ENCODE measurements around the gene TRIP6. TPM values are rescaled to one million over a fixed set of nuclear protein-coding genes. Genes with fewer than 3 reads are reported as not detected.

TRIP6 gene
- total and polyA plus RNA-seq, 2 donors (not counting 3 experiments of a cell fraction or from before 2014, with no cell fraction given): 90.3 TPM

DNA sequence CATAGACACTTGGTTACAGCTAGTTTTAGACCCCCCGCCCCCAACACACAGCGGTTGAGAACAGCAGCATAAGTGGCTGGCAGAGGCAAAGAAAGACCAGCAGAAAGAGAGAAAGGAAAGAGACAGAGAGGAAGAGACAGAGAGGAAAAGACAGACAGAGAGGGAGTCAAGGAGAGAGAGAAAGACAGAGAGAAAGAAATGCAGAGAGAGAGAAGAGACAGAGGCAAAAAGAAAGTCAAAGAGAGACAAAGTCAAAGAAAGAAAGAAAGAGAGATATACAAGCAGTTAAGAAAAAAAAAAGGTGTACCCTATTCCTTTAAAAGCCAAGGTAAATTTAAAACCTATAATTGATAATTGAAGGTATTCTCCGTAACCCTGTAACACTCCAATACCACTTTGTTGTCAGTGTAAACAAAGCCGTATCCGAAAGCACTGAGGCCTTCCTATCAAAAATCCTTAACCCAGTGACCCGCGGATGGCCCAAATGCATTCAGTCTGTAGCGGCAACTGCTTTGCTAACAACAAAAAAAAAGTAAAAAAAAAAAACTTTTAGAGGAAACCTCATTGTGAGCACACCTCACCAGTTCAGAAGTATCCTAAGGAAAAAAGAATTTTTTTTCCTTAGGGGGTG lies 26.6 kb upstream of the TRIP6 start:
- H3K79me2 ChIP-seq (ENCODE audit: control insufficient read depth, insufficient read depth, low read length): no peaks in the 10 kb centered on the region
- no peak overlapping the region for H3K4me3 ChIP-seq (replicated peaks in 1 of 3; ENCODE audit: insufficient read depth in 1 of 3, low read depth in 1 of 3, low read length in 3 of 3)
- intact Hi-C loops (cut with micrococcal nuclease) (no loop called here), dilution Hi-C loops (cut with MboI; ENCODE audit: extremely low pct_ligation_motif_present, low sequenced_read_pairs) (loop anchor here (25.0 kb wide), 1 partner anchor 128 kb away; the partner anchor contains the start of genes EPO and POP7)
- H3K9me1 ChIP-seq (replicated peaks; ENCODE audit: control insufficient read depth, extremely low read depth, insufficient read depth, low read length): no peaks in the 10 kb centered on the region
- H3K27me3 ChIP-seq (ENCODE audit: control insufficient read depth in 2 of 2, insufficient read depth in 2 of 2, low read length in 2 of 2): no peaks in the 10 kb centered on the region
- ChIA-PET POLR2A (no interaction called here), CTCF (interaction anchor here (0.6 kb wide), 1 partner anchor 13 kb away, joined by 3 read pairs; the partner anchor contains the start of gene EPHB4)
- peaks cover 14% of the 10 kb centered on the region for H3K4me1 ChIP-seq (ENCODE audit: control insufficient read depth, extremely low read depth, insufficient read depth, low read length)
- no peaks in the 10 kb centered on the region for H4K20me1 ChIP-seq (replicated peaks; ENCODE audit: control insufficient read depth, extremely low read depth, insufficient read depth, low read length)
- DNase-seq (ENCODE audit: low read depth, low spot score) (no peak), FAIRE-seq (no peak)
- H3K36me3 ChIP-seq (ENCODE audit: control insufficient read depth in 2 of 2, extremely low read depth in 1 of 2, insufficient read depth in 2 of 2, low read length in 2 of 2): no peaks in the 10 kb centered on the region
- no peak overlapping the region for H3K27ac ChIP-seq (ENCODE audit: insufficient read depth, low read depth, low read length)
- H3K9me3 ChIP-seq (replicated peaks; ENCODE audit: control insufficient read depth, insufficient read depth, low read length): no peaks in the 10 kb centered on the region
- H3K9ac ChIP-seq (replicated peaks; ENCODE audit: extremely low read depth, insufficient read depth, low read length): no peak overlapping the region
- no peak overlapping the region for H3K4me2 ChIP-seq (ENCODE audit: insufficient read depth, low read length)
- no peak for TF ChIP-seq MAX (IDR thresholded peaks at IDR 0.05; ENCODE audit: insufficient read depth, insufficient read length)
- TF ChIP-seq POLR2A (IDR thresholded peaks at IDR 0.05; ENCODE audit: low read depth, low read length): no peak
- no peak for TF ChIP-seq FOS (IDR thresholded peaks at IDR 0.05; ENCODE audit: borderline replicate concordance, insufficient read depth, low read length)
- no peak for TF ChIP-seq EZH2 (IDR thresholded peaks at IDR 0.05; ENCODE audit: borderline replicate concordance, low read depth, low read length, severe bottlenecking)
- TF ChIP-seq MYC (IDR thresholded peaks at IDR 0.05; ENCODE audit: low read depth, low read length): no peak
- TF ChIP-seq GATA2 (IDR thresholded peaks at IDR 0.05; ENCODE audit: insufficient read depth, insufficient read length, low read depth, low read length): no peak
- no peak for TF ChIP-seq POLR2AphosphoS5 (IDR thresholded peaks at IDR 0.05; ENCODE audit: insufficient read depth, low read depth, low read length)
- TF ChIP-seq, protein P1, sequence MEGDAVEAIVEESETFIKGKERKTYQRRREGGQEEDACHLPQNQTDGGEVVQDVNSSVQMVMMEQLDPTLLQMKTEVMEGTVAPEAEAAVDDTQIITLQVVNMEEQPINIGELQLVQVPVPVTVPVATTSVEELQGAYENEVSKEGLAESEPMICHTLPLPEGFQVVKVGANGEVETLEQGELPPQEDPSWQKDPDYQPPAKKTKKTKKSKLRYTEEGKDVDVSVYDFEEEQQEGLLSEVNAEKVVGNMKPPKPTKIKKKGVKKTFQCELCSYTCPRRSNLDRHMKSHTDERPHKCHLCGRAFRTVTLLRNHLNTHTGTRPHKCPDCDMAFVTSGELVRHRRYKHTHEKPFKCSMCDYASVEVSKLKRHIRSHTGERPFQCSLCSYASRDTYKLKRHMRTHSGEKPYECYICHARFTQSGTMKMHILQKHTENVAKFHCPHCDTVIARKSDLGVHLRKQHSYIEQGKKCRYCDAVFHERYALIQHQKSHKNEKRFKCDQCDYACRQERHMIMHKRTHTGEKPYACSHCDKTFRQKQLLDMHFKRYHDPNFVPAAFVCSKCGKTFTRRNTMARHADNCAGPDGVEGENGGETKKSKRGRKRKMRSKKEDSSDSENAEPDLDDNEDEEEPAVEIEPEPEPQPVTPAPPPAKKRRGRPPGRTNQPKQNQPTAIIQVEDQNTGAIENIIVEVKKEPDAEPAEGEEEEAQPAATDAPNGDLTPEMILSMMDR (IDR thresholded peaks at IDR 0.05; ENCODE audit: extremely low read depth in 1 of 2, insufficient read depth in 1 of 2, low read depth in 1 of 2, low read length in 2 of 2): no peak
- TF ChIP-seq JUN (IDR thresholded peaks at IDR 0.05; ENCODE audit: borderline replicate concordance, insufficient read depth, insufficient read length, low read depth): no peak
- no TSS peak for BruUV-seq (replicated peaks)
- peak overlapping the region; percentile 39 for H2AFZ ChIP-seq (ENCODE audit: low read depth, low read length)
